DMS153 (cell line): ENCODE measurements around the gene PAEP.

Source experiments
- DNase-seq: peaks from one replicate; lab custom pipeline; 2025; lab: John Stamatoyannopoulos, UW

The PAEP gene

DNA sequence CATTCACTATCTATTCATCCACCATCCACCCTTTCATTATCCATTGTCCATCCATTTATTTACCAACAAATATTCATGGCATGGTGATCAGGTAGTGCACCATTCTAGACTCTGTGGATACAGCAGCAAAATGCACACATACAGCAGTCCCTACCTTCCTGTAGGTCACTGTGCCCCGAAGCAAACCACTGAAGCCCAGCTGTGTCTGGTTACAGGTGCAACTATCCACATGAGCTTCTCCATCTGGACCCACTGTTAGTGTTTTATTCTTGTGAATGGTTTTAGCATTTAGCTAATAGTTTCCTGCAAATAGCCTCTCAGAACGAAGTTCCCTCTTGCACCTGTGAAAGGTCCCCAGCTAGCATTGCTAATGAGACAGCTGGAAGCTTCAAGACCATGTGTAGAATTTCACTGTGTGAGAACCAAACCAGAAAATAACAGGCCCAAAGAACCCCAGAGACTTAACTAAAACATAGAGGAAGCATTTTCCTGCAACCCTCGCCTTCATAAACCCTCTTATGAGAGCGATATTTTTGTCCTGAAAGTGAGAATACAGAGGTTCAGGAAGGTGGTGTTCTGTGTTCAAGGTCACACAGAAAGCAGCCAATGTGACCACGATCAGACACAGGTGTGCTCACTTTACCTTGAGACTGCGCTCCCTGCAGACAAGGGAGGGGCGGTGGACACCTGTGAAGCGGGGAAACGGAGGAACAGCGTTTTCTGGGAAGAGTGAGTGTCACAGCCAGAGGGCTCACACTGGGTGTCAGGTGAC lies 18.5 kb downstream of the PAEP start:
- no peak for DNase-seq

DNA sequence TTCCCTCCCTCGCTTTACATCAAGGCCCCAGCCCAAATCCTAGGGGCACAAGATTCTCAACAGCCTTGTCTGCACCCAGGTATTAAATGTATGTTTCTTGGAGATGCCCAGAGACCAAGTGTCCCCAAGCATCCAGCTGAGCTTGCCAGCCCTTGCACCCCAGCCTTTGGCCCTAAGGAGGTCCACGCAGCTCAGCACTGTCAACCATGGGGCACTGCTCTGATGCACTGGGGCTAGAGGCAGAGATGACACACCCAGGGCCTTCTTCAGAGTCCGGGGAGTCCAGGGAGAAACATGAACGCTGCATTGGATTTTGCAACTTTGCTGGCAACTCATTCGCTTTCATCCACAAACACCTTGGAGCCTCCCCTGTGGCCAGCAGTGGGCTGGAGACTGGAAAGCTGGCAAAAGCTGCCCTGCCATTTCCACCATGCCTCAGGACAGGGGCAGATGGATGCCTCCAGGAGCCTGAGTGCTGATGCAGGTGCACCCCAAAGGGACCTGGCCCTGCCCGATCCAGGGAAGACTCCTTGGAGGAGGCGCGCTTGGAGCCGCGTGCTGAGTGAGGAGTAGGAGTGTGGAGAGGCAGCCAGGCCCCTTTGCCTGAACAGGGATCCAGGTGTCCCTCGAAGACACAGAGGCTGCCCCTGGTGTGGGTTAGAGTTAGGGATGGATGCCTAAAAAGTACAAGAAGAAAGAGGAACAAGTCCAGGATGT lies 19.3 kb downstream of the PAEP start:
- no peak for DNase-seq

DNA sequence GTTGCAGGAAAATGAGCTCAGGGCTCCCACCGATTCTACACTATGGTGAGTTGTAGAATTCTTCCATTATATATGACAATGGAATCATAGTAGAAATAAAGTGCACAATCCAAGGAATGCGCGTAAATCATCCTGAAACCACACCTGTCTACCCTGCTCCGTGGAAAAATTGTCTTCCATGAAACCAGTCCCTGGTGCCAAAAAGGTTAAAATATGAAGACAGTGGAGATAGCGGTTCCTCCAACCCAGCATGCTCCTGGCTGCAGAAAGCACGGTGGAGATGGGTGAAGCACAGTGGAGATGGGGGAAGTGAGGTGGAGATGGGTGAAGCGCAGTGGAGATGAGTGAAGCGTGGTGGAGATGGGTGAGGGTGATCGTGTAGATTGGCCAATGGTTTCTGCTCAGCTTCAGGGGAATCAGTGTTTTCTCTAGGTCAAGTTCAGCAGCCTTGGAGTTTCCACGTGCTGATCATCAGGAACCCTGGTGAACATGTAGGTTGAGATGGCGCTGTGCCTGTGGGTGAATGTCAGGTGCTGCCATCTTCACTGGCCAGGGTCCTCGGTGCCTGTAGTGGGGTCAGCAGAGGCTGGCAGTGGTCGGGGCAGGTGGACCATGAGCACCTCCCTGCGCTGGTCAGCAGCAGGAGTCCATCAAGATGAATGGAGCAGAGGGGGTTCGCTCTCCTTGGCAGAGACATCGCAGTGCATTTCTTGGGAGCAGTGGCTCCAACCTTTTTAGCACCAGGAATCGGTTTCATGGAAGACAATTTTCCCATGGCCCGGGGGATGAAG lies 20.3 kb downstream of the PAEP start:
- no peak for DNase-seq

DNA sequence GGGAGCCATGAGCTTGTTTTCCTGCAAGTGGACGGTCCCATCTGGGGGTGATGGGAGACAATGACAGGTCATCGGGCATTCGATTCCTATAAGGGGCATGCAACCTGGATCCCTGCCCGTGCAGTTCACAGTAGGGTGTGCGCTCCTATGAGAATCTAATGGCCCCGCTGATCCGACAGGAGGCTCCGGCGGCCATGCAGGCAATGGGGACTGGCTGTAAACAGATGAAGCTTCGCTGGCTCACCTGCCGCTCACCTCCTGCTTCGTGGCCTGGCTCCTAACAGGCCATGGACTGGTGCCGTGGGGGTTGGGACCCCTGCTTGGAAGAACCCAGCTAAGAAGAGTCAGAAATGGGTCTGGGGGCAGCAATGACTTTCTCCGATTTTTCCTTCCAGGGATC lies 21.0 kb downstream of the PAEP start:
- DNase-seq = no peak

DNA sequence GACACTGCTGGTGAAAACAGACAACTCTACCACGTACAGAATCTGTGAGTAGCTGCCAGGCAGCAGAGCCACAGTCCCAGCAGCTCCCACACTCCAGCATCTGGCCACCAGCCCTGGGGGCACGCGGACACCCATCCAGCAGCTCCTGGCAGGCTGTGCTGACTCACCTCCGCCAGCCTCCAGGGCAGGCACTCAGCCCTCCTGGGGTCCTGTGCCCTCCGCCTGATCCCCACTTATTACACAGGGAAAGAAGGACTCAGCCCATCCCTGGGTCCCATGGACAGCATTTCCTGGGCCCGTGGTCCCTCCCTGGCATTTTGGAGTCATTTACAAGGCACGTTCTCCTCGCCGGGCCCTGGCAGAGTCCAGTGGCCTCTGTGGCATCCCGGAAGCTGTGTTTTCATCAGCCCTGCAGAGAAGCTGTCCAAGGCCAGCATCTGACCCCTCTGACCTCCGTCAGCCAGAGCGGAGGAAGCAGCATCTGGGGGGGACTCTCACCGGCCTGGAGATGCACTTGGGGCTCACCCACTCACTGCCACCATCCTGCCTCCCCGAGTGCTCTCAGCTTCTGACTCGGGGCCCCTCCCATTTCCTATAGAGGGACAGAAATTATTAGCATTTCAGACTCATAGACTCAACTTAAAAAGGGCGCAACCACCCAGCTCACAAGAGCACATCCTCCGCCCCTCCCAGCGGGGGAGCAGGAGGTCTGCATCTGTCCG lies 21.6 kb downstream of the PAEP start:
- no peak for DNase-seq

DNA sequence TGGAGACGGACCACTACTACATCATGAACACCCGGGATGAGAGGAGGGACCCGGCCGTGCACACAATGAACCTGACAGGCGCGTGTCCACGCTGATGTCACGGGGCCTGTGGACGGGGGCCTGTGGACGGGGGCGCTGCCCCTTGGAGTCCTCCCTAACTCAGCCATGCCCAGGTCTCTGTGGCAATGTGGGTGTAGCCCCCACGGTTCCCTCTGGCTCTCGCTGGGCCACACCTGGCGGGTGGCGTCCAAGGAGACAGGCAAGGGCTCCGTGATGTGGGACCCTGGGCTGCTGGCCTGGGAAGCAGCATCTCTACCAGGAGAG lies 22.1 kb downstream of the PAEP start:
- DNase-seq = no peak

DNA sequence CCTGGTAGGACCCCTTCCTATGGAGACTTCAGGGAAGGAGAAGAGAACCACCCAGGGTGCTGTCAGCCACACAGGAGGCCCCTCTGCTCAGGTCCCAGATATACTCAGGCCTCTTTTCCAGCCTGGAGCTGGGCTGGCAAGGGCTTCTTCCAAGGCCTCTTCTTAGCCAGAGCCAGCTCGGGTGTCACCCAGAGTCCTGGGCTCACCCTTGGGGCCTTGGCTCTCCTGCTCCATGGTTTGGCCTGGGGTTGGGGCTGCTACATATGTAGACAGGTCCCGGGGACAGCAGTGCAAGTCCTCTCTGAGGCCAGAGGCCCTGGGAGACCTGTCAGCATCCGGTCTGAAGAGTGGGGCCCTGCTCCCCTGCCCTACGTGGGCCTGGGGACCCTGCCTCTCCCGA lies 22.8 kb downstream of the PAEP start:
- no peak for DNase-seq

DNA sequence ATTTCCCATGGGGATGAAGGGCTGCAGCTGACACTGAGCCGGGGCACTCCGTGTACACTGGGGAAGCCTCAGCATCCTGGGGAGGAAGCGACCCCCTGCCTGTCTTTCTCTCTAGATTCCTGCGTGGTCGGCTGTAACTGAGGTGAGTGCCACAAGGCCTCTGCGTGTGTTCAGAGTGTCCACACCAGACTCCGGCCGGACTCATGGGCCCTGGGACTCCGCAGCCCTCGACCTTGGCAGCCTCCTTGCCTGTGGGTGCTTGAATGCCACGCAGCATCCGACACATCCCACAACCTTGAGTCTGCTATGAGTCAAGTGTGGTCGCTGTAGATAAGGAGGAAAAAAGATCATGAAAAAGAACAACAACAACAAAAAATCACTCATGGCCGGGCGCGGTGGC lies 23.4 kb downstream of the PAEP start:
- no peak for DNase-seq

DNA sequence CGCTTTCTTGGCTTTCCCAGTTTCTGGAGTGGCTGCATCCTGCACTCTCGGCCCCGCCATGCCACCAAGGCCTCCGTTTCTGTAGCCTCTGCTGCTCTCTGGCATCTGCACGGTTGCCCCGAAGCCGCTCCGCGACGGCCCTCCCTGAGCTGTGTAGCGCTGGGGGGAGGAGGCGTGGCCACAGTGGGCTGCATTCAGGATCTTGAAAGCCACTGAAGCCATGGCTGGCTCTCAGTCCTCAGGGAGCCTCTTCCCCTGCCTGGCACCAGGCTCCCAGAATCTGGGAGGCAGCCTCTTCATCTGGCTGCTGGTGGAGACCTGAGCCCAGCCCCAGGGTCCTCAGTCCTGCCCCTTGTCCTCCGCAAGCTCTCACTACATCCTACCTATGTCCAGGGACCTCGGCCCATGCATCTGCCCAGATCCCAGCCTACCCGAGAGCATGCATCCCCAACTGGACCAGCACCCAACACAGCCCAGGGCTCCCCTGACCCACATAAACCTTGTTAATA lies 25.1 kb downstream of the PAEP start:
- DNase-seq = no peak

DNA sequence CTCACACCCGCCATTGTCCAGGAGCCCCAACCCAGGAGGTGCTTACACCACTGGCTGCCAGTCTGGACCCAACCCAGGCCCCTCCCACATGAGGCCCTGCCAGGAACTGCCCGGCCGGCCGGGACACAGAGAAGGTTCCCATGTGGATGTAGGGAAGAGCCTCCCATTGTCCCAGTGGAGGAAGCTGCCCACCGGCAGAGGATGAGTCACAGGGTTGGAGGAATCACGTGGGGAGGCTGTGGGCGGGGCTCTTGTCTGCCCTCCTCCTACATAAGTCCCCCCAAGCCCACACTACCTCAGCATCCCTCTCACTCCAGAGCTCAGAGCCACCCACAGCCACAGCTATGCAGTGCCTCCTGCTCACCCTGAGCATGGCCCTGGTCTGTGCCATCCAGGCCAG lies 26.1 kb downstream of the PAEP start:
- DNase-seq = no peak

DNA sequence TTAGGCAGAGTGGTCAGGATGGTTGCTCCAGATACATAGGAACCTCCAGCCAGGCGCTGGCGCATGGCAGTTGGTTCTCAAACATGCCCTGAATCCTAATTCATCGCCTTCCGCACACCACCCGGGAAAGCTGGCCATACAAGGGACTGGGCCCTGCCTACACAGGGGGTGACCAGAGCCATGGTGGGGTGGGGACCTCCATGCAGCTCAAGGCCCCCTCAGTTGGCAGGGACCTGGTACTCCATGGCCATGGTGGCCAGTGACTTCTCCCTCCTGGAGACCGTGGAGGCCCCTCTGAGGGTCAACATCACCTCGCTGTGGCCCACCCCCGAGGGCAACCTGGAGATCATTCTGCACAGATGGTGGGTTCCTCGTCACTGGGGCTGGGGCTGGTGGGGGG lies 26.8 kb downstream of the PAEP start:
- no peak for DNase-seq

DNA sequence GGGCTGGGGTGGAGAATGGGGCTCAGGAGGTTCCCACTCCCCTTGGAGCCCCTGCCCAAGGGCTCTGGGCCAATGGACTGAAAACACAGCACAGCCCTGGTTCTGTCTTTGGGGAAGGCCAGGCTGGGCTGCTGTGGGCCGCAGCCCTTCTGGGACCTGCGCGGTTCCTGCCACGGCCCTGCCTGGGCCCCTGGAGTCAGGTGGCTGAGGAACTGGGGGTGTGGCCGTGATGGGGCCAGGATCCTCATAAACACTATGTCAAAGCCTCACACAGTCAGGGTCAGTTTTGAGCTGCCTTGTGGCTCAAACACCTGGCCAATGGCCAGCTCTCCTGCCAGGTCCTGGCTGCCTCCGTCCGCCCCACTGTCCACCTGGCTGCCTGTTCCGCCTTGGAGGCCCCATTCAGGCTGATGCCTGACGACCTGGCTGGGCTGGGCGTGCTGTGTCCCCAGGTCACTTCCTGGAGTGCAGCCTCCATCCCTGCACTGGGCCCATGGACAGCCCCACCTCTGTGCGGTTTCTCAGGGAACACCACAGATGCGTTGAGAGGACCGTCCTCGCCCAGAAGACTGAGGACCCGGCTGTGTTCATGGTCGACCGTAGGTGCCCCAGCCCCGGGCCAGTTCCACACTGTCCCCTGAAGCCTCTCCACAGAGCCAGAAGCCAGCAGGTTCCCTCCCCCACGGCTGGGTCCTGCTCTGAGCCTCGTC lies 27.5 kb downstream of the PAEP start:
- no peak for DNase-seq

DNA sequence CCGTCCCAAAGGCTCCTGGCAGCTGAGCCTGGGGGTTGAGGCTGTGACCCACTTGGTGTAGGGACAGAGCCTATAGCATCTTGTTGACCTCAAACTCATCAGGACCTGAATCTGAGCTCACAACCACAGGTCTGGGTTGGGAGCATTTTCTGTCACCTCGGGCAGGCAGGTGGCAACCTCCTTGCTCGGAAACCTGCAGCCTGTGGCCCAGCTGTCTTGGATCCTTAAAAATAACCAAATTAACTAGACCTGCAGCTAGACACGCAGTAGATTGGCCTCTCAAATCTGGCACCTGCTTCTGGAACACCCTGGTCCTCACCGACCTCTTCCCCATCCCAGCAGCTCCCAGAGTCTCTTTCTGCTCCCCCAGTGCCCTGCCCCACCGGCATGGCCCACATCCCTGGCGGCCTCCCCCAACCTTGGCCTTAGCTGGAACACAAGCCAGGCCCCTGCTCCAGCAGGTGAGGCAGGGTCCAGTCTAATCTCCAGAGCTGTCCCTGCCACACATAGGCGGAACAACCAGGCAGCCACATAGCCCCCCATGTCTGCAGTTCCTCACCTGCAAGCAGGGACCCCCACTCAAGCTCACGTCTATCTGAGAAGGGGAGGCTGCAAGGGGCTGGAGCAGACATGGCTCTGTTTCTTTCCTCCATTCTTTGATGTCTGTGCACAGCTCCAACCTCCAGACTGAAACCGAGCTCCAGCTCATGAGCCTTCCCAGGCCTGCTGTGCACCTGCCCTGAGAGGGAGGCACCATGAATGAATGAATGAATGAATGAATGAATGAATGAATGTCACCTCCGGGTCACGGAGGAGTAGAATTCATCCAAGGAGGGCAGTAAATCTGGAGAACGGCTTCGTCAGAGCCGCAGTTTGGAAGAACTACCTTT lies 28.3 kb downstream of the PAEP start:
- DNase-seq = no peak

DNA sequence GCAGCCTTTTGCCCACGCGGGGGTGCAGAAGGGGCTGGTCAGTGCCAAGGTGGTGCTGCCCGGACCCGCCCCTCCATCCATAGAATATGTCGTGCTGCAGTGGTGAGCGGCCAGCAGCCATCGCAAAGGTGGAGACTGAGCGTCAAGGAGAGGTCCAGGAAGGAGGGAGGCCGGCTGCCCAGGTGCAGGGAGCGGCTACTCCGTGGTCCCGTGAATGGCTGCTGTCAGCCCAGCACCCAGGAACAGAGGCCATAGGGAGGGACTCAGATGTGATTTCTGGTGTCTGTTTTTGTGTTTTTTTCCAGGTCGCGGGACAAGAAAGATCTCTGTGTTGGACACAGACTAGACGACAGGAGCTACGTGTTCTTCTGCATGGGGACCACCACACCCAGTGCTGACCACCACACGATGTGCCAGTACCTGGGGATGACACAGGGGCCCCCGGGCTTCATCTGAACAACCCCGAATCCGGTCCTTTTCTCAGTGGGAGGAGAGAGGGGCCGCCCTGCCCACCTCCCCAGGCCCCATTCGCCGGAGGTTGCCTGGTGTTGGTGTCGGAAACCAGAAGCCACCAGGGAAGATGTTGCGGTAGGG lies 29.0 kb downstream of the PAEP start:
- DNase-seq = no peak

DNA sequence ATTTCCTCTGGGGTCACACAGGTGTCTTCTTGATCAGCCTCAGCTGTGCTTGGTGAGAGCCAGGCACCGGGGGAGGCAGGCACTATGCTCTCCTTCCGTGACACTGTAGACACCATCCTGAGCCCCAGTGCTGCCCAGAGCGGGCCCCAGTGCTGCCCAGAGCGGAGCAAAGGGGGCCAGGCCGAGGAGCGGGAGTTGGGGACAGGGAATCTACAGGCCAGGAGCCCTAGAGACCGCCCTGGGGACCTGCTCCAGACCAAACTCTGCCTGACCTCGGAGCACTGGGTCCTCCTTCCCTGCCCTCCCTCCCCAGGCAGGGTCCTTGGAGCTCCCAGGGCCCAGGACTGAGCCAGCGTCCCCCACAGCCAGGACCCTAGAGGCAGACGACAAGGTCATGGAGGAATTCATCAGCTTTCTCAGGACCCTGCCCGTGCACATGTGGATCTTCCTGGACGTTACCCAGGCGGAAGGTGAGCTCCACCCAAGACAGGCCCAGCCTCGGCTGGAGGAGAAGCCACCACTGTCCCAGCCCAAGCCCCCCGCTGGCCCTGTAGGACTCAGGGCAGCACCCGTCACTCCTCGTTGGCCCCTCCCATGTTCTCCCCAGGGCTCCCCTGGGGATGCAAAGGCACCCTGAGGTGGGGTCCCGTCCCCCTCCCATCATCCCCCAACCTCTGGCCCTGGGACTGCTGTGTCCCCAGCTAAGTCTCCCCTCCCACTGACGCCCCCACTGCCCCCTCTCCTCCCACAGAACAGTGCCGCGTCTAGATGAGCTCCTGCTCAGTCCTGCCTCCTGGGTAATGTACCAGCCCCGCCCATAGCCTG lies 30.2 kb downstream of the PAEP start:
- no peak for DNase-seq

DNA sequence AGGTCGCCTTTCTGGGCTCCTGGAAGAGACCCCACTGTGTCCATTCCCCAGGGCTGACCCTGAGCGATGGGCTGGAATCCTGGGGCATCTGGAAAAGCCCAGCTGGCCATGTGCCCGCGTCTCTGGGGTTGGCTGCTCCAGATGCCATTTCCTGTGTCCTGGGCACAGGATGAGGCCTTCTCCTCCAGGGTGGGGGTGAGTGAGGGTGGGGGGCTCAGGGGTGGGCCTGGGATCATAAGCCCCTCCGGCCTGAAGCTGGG lies 30.7 kb downstream of the PAEP start:
- DNase-seq = no peak

DNA sequence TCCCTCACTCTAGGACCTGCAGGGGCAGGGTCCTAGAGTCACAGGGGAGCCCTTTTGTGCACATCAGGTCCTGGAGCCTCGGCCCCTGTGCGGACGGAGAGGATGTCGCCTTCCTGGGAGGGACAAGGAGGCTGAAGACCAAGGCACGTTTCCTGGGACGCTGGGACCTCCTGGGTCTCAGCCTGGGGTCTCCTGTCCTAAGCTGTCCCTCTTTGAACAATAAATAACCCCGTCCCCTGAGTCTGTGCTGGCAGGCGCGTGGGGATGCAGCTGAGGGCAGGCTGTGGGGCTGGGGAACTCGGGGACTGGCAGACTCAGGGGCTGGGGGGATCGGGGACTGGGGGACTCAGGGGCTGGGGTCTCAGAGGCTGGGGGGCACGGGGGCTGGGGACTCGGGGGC lies 31.1 kb downstream of the PAEP start:
- DNase-seq = no peak

DNA sequence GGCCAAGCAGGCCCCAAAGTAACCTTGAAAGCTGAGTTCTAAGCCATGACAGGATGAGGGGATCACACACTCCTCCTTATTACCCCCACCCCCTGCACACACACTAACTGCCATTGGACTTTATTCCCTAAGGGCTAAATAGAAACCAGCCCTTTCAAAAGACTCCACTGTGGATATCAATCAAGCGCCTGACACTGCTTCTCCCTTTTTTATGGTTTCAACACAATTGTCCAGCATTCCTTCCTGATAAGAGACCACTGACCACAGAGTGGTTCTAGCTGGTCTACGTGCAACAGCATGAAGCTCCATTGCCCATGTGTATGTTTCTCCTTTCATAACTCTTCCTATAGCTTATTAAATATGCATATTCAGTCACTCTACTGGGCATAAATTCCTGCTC lies 34.7 kb downstream of the PAEP start:
- no peak for DNase-seq

DNA sequence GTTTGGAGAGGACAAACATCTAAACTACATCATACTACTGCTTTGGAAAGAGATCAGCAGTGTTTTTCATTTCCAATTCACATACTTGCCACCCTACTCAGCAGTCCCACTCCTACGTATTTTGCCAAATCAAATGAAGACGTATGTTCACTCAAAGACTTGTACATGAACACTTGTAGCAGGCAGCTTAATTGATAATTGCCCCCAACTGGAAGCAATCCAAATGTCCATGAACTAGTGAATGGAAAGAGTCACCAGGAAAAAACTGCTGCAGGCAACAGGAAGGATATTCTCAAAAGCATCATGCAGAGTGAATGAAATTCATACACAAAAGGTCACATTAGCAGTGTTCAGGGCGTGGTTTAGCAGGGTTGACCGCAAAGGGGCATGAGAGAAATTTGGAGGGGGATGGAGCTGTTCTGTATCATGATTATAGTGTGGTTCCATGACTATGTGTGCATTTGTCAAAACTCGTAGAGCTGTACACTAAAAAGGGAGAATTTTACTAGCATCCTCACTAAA lies 38.8 kb downstream of the PAEP start:
- no peak for DNase-seq
